Body of pancreas (tissue), 4 donors: Measurements from ENCODE around the gene MYBPC3. TPM values are rescaled to one million over a fixed set of nuclear protein-coding genes. Genes with fewer than 3 reads are reported as not detected.
A peak's percentile ranks its signal among the peaks of the same experiment; 100 is the strongest.

Experiments used
- ATAC-seq: fragments of 150-250 bp; one replicate; pipeline ENCODE4 v1.9.1; 2016
- DNase-seq, 4 donors: peaks; one replicate each; pipeline ENCODE4 v3.0.0-alpha.2; 2019
- H3K27ac ChIP-seq, 4 donors: fragments of 200-600 bp; sonication (generic); 1 replicate in 3 of 4; 2 replicates in 1 of 4; pipeline versions ENCODE4 v1.5.1 to v1.6.1; 2016 to 2019; ENCODE audit warnings: mild to moderate bottlenecking in 1 of 4, mixed read lengths in 1 of 4, moderate library complexity in 1 of 4
- H3K27me3 ChIP-seq, 2 donors: fragments of 200-600 bp; sonication (generic); one replicate each; pipeline ENCODE4 v1.6.0; 2016; ENCODE audit warnings: mild to moderate bottlenecking in 1 of 2
- H3K36me3 ChIP-seq, 2 donors: fragments of 200-600 bp; sonication (generic); replicated peaks in 1 of 2; 2 replicates each; pipeline ENCODE4 v1.5.1; 2016; ENCODE audit warnings: low read depth in 2 of 2; ENCODE audit not compliant: insufficient read depth in 1 of 2
- H3K4me1 ChIP-seq: fragments of 200-600 bp; sonication (generic); one replicate; pipeline ENCODE4 v1.6.0; 2016
- H3K4me3 ChIP-seq, 2 donors: fragments of 200-600 bp; sonication (generic); 1 replicate in 1 of 2; 2 replicates in 1 of 2; pipeline ENCODE4 v1.5.1; 2016 to 2019
- H3K9me3 ChIP-seq, 3 donors: fragments of 200-600 bp; sonication (generic); 1 replicate in 2 of 3; 2 replicates in 1 of 3; pipeline ENCODE4 v1.5.1; 2016
- POLR2A ChIP-seq, 3 donors: fragments of 450-650 bp; IDR thresholded peaks; one replicate each; pipeline ENCODE4 v1.6.1; 2016; ENCODE audit warnings: antibody characterized with exemption in 3 of 3, mild to moderate bottlenecking in 2 of 3
- WGBS, 2 donors: methylation state at CpG; one replicate each; pipeline ENCODE4 v1.1.5; 2017; 5-methylcytosine and 5-hydroxymethylcytosine counted together
- intact Hi-C: fragments of 100-400 bp; cut with DNase I; formaldehyde crosslinking; loops from one replicate; pipeline ENCODE4 v1.15.1; 2023
- total RNA-seq, 2 donors: library from RNA; depleted of rRNA; stranded (reverse); fragments of >200 nt; gene quantifications; one replicate each; pipeline ENCODE4 v1.1.0, GENCODE V29; 2016
- TF ChIP-seq, protein P1 (sequence below), 7 experiments: fragments of 450-650 bp in 4 of 7; fragments of 200-600 bp in 3 of 7; sonication (generic) in 3 of 7; IDR thresholded peaks; one replicate each; pipeline ENCODE4 v1.5.1; 2016 to 2019; ENCODE audit warnings: antibody characterized with exemption in 7 of 7

MYBPC3 gene
- total RNA-seq, 2 donors from 2014 or later, result not detected

DNA sequence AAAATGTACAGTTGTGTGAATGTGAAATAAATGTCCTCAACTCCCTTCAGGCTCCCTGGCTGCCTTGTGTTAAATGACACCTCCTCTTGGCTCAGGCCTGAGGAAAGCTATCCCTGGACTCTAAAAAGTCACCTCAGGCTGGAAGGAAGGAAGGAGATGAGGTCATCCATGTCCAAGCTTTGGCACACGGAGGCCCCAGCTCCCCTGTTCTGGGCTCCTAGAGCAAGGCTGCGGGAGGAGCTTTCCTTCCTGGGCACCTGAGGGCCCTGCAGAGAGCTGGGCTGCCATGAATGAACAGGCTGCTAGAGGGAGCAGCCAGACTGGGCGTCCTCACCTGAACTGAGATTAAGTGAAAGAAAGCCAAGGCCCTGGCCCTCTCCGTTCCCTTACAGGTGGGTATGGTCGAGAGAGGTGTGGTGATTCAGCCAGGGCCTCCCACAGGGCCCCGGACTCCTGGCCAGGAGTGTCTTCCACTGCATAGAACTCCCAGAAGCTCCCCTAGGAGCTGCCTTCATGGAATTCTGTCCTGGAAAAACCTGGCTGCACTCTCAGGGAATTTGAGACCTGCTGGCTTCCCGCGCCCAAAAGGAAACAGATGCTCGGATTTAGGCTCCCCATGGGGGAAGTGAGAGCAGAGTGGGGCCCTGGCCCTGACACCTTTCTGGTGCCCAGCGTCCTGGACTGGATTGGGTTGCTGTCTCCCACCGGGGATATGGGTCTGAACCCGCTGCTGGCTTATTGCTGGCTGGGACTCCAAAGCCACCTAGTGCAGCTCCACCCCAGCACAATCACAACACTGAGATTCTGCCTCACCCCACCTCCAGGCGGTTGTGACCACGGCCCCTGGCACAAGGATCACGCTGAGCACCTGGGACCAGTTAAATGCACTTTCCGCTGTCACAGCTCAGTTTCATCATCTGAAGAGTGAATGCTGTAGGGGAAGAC lies 22.2 kb downstream of the MYBPC3 start:
- Histone ChIP-seq H3K27ac (no peak overlapping the region), H3K36me3 (peaks cover 0 to 12% of the 10 kb centered on the region in 2 donors), H3K4me3 (no peak overlapping the region), H3K9me3 (no peaks in the 10 kb centered on the region), H3K4me1 (no peaks in the 10 kb centered on the region), H3K27me3 (no peaks in the 10 kb centered on the region)
- peak in 2 of 4 donors; percentile 14 to 22 for DNase-seq
- intact Hi-C loops, result no loop called here
- ATAC-seq, result no peak
- TF ChIP-seq POLR2A (IDR thresholded peaks at IDR 0.05), result no peak
- TF ChIP-seq, protein P1, sequence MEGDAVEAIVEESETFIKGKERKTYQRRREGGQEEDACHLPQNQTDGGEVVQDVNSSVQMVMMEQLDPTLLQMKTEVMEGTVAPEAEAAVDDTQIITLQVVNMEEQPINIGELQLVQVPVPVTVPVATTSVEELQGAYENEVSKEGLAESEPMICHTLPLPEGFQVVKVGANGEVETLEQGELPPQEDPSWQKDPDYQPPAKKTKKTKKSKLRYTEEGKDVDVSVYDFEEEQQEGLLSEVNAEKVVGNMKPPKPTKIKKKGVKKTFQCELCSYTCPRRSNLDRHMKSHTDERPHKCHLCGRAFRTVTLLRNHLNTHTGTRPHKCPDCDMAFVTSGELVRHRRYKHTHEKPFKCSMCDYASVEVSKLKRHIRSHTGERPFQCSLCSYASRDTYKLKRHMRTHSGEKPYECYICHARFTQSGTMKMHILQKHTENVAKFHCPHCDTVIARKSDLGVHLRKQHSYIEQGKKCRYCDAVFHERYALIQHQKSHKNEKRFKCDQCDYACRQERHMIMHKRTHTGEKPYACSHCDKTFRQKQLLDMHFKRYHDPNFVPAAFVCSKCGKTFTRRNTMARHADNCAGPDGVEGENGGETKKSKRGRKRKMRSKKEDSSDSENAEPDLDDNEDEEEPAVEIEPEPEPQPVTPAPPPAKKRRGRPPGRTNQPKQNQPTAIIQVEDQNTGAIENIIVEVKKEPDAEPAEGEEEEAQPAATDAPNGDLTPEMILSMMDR (IDR thresholded peaks at IDR 0.05), result no peak
- WGBS, 2 donors, result 65 to 82% methylated on average over 5 to 16 of the region's 16 CpGs

GRCh38 chr11:47329431-47329986 lies 23.0 kb downstream of the MYBPC3 start:
- WGBS, 2 donors, result 79 to 100% methylated on average over 4 to 12 of the region's 12 CpGs
- Histone ChIP-seq H3K4me3 (no peak overlapping the region), H3K4me1 (no peaks in the 10 kb centered on the region), H3K36me3 (peaks cover 0 to 15% of the 10 kb centered on the region in 2 donors), H3K27me3 (no peaks in the 10 kb centered on the region), H3K27ac (no peak overlapping the region), H3K9me3 (no peaks in the 10 kb centered on the region)
- ATAC-seq (no peak), DNase-seq (no peak)
- no peak for TF ChIP-seq POLR2A (IDR thresholded peaks at IDR 0.05)
- TF ChIP-seq, protein P1 (IDR thresholded peaks at IDR 0.05), result no peak
- intact Hi-C loops, result no loop called here

- H3K27ac ChIP-seq, result no peak overlapping the region
- no peaks in the 10 kb centered on the region for H3K9me3 ChIP-seq
- no peaks in the 10 kb centered on the region for H3K4me1 ChIP-seq
- WGBS, 2 donors, result 76 to 95% methylated on average over 15 to 27 of the region's 29 CpGs
- no peak overlapping the region for H3K4me3 ChIP-seq
- no peak for ATAC-seq
- no peak for DNase-seq
- H3K27me3 ChIP-seq, result no peaks in the 10 kb centered on the region
- intact Hi-C loops, result no loop called here
- H3K36me3 ChIP-seq, result peaks cover 0 to 15% of the 10 kb centered on the region in 2 donors
- TF ChIP-seq, protein P1 (IDR thresholded peaks at IDR 0.05), result no peak
- TF ChIP-seq POLR2A (IDR thresholded peaks at IDR 0.05), result no peak
Measured at GRCh38 chr11:47328449-47329390, 23.8 kb downstream of the MYBPC3 start.

DNA sequence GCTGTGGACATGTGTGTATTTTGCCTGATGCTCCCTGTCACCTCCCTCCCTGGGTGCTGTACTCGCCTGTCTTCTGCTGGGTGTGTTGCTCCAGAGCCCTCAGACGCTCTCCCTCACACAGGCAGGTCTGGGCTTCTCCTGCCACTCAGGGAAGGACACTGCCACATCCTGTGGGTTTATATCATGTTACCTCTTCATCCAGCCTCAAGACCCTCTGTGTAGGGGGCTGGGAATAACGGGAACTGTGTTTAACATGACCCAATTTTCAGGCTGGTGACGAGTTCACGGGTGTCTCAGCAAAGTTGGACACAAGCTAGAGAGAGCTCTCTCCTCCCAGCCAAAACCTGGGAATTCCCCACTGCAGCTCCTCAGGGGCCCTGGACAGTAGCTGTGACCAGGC lies 24.6 kb downstream of the MYBPC3 start:
- DNase-seq (no peak), ATAC-seq (no peak)
- Histone ChIP-seq H3K9me3 (no peaks in the 10 kb centered on the region), H3K4me3 (no peak overlapping the region), H3K27ac (no peak overlapping the region), H3K27me3 (no peaks in the 10 kb centered on the region), H3K4me1 (no peaks in the 10 kb centered on the region), H3K36me3 (peaks cover 0 to 15% of the 10 kb centered on the region in 2 donors)
- 89 to 92% methylated on average over 5 of the region's 5 CpGs for WGBS, 2 donors
- TF ChIP-seq, protein P1 (IDR thresholded peaks at IDR 0.05), result no peak
- no peak for TF ChIP-seq POLR2A (IDR thresholded peaks at IDR 0.05)
- intact Hi-C loops, result no loop called here
